HG03280 (cell line): ENCODE results near the gene CDC42SE2.
A peak's percentile ranks its signal among the peaks of the same experiment; 100 is the strongest.
"Not testable (repeated sequence)": the region's sequence is repeated elsewhere in the genome, so short reads cannot be mapped to it uniquely, and the experiment has no call there.

Experiments
- ATAC-seq: cut with Tn5 transposase; IDR thresholded peaks from one replicate; pipeline ENCODE4 v1.9.1; 2021; ENCODE audit warnings: mild to moderate bottlenecking, moderate library complexity; ENCODE audit not compliant: unreplicated experiment

The CDC42SE2 gene

DNA sequence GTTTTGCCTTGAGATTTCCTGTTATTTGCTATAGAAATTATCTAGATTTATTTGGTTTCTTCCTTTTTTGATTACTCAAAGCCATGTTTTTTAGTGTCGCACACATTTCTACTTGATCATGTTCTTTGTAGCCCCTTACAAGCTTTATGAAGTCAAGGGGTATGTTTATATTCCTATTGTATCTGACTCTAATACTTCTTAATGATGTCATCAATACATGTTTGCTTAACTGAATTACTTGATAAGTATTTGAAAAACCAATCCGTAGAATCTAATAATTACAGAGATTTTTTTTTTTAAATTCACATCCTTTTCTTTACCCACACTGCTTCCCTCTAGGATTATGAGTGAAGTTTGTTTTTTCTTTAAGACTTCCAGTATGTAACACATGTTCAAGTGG, 53.0 kb downstream of the CDC42SE2 start:
- ATAC-seq, result no peak

DNA sequence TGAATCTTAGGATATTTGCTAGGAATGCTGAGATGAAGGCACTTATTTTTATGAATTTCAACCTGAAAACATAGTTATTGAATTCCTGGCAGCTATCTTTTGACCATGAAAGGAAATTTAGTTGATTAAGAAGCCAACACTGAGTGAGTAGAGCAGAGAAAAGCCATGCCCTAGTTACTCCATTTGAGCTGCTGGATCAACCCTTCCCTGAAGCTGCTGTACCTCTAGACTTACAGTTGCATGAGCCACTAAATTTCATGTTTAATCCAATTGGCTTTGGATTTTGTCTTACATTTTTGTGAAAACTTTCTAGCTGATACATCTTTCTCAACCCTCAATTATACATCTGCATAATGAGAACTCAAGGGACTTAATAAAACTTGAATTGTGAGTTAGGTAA, 54.6 kb downstream of the CDC42SE2 start:
- ATAC-seq, result no peak

DNA sequence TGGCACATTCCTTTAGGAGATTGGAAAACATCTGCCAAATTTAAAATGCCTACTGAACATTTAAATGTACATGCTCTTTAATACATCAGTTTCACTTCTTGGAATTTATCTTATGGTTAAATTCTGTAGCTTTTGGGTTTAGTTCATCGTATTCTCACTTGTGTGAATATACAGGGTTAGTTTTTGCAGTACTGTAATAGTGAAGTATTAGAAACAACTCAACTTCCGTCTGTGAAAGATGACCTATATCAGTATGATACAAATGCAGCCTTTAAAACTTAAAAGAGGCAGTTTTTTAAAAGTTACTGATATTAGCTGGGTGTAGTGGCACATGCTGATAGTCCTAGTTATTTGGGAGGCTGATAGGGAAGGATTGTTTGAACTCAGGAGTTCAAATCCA, 57.2 kb downstream of the CDC42SE2 start:
- ATAC-seq, result no peak

DNA sequence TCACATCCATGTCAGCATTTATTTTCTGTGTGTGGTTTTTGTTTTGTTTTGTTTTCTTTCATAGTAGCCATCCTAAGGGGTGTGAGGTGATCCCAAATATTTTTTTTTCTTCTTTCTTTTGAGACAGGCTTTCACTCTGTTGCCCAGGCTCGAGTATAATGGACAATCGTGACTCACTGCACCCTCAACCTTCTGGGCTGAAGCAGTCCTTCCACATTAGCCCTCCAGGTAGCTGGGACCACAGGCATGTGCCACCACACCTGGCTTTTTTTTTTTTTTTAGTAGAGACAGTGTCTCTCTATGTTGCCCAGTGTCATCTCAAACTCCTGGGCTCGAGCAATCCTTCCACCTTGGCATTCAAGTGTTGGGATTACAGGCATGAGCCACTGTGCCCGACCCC, 59.1 kb downstream of the CDC42SE2 start:
- ATAC-seq, result no peak

DNA sequence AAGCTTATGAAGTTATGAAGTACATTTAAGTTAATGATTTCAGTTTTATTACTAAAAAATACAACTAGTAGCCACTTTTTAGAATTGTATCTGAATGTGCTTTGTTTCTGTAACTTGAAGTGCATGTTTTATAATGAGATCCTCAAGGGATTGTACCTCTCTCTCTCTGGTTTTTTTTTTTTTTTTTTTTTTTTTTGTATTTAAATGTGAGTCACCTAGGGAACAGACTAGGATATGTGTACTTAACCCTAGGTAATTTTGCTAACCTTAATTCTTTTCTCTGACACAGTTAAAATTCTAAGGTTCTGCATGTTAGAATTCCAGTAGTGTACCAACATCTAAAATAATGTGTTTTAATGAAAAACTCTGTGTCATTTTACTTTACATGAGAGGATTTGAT, 59.5 kb downstream of the CDC42SE2 start:
- ATAC-seq, result no peak

DNA sequence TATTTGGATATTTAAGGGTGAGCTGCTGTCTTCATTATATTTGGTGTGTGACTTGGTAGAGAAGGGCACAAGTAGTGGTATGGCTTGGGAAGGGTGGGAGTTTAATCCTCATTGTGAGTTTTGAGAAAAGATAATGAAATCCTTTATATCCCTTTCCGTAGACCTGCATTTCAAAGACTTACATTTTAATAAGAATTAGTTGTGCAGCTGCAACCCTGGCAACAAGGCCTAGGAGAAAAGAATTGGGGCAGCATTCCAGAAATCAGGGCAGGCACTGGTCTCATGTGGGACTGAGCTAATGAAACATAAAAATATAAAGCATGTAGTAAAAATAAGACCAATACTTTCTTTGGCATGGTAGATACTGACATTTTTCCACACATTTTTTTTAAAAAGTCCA, 60.5 kb downstream of the CDC42SE2 start:
- ATAC-seq, result no peak

DNA sequence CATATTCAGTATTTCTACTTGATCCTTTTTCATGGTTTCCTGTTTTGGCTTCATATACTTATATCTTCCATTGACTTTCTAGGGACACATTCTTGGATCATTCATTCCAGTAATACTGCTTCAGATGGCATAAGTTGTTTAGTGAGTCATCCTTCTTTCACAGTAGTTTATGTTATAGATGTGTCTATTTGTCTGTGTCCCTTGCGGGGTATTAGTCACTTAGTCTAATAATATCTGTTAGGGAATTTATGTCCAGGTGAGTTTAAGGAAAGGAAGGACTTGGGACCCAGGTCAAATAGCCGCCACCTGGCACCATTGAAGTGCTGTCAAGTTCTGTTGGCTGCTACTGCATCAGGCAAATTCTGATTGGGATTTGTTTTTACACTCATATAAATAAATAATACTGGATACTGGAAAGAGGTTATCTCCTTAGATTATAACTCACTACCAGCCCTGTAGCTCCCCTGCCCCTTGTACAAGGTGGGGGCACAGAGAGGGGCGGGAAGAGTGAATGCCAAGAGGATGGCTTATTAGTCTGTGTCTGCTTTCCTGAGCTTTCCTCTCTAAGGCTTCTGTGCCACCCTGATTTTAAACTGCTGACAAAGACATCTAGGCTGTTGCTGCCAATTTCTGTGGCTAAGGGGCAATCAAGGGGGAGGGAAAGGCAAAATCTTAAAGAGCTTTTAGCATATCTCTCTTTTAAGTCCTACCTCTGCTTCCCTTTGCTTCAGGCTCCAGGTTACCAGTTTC, 64.9 kb downstream of the CDC42SE2 start:
- ATAC-seq, result no peak

DNA sequence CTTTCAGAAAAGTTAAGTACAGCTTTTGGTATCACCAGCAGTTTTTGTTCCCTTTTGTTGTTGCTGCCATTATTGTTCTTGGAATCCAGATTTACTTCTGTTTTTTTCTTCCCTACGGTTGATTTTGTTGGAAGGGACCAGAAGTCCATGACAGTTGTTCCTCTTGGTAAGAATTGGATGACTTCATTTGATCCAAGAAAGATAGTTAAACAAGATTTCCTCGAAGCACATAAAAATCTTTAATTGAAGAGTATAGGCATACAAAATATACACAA, 65.4 kb downstream of the CDC42SE2 start:
- ATAC-seq, result no peak

DNA sequence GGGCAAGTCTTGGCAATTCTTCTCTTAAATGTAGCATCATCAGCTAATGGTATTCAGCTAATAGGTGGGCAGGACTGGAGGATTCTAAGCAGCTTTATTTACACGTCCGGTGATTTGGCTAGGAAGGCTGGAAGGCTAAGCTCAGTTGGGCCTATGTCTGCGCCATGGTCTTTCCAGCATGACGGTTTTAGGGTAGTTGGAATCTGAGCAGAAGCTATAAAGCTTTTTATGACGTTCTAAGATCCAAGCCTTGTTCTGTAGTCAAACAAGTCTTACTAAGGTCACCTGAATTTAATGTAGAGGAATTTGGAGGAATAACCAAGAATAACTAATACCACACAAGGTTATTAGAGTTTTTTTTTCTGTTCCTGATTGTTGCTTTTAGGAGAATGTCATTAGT, 66.2 kb downstream of the CDC42SE2 start:
- no peak for ATAC-seq

DNA sequence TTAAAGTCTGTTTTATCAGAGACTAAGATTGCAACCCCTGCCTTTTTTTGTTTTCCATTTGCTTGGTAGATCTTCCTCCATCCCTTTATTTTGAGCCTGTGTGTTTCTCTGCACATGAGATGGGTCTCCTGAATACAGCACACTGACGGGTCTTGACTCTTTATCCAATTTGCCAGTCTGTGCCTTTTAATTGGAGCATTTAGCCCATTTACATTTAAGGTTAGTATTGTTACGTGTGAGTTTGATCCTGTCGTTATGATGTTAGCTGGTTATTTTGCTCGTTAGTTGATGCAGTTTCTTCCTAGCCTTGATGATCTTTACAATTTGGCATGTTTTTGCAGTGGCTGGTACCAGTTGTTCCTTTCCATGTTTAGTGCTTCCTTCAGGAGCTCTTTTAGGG, 71.9 kb downstream of the CDC42SE2 start:
- ATAC-seq, result not testable (repeated sequence)

DNA sequence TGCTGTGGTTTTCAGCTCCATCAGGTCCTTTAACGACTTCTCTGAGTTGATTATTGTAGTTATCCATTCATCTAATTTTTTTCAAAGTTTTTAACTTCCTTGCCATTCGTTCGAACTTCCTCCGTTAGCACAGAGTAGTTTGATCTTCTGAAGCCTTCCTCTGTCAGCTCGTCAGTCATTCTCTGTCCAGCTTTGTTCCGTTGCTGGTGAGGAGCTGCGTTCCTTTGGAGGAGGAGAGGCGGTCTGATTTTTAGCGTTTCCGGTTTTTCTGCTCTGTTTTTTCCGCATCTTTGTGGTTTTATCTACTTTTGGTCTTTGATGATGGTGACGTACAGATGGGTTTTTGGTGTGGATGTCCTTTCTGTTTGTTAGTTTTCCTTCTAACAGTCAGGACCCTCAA, 72.9 kb downstream of the CDC42SE2 start:
- not testable (repeated sequence) for ATAC-seq

DNA sequence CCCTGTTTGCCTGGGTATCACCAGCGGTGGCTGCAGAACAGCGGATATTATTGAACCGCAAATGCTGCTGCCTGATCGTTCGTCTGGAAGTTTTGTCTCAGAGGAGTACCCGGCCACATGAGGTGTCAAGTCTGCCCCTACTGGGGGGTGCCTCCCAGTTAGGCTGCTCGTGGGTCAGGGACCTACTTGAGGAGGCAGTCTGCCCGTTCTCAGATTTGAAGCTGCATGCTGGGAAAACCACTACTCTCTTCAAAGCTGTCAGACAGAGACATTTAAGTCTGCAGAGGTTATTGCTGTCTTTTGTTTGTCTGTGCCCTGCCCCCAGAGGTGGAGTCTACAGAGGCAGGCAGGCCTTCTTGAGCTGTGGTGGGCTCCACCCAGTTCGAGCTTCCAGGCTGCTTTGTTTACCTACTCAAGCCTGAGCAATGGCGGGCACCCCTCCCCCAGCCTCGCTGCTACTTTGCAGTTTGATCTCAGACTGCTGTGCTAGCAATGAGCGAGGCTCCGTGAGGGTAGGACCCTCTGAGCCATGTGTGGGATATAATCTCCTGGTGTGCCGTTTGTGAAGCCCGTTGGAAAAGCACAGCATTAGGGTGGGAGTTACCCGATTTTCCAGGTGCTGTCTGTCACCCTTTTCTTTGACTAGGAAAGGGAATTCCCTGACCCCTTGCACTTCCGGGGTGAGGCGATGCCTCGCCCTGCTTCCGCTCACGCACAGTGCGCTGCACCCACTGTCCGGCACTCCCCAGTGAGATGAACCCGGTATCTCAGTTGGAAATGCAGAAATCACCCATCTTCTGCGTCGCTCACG, 73.6 kb downstream of the CDC42SE2 start:
- not testable (repeated sequence) for ATAC-seq

DNA sequence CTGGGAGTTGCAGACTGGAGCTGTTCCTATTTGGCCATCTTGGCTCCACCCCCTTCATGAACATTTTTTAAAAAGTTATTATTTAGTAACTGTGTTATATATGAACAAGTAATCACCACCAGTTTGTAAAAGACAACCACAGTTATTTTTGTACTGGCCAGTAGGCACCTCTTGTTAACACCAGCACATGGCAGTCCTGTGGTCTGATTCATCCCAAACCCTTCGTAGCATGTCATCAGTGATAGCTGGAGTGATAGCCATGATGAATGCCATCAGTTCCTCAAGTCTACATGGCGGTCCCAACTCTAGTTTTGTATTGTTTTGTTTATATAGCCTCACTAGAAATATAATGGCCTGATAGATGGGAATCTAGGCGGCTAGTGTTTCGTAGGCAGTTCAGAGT, 74.2 kb downstream of the CDC42SE2 start:
- ATAC-seq, result no peak

DNA sequence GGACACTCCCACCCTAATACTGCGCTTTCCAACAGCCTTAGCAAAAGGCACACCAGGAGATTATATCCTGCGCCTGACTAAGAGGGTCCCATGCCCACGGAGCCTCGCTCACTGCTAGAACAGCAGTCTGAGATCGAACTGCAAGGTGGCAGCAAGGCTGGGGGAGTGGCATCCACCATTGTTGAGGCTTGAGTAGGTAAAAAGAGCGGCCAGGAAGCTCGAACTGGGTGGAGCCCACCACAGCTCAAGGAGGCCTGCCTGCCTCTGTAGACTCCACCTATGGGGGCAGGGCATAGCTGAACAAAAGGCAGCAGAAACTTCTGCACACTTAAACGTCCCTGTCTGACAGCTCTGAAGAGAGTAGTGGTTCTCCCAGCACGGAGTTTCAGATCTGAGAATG, 80.4 kb downstream of the CDC42SE2 start:
- not testable (repeated sequence) for ATAC-seq

DNA sequence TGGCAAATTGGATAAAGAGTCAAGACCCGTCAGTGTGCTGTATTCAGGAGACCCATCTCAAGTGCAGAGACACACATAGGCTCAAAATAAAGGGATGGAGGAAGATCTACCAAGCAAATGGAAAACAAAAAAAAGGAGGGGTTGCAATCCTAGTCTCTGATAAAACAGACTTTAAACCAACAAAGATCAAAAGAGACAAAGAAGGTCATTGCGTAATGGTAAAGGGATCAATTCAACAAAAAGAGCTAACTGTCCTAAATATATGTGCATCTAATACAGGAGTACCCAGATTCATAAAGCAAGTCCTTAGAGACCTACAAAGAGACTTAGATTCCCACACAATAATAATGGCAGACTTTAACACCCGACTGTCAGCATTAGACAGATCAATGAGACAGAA, 82.4 kb downstream of the CDC42SE2 start:
- ATAC-seq, result not testable (repeated sequence)

DNA sequence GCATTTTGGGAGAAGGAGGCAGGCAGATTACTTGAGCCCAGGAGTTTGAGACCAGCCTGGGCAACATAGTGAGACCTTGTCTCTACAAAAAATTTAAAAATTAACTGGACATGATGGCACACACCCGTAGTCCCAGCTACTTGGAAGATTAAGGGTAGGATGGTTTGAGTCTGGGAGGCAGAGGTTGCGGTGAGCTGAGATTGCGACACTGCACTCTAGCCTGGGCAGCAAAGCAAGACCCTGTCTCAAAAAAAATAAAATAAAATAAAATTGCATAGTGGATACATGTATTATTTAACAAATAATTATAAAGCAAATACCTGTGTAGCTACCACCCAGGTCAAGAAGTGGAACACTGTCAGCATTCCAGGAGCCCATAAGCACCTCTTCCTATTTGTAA, 90.1 kb downstream of the CDC42SE2 start:
- no peak for ATAC-seq

DNA sequence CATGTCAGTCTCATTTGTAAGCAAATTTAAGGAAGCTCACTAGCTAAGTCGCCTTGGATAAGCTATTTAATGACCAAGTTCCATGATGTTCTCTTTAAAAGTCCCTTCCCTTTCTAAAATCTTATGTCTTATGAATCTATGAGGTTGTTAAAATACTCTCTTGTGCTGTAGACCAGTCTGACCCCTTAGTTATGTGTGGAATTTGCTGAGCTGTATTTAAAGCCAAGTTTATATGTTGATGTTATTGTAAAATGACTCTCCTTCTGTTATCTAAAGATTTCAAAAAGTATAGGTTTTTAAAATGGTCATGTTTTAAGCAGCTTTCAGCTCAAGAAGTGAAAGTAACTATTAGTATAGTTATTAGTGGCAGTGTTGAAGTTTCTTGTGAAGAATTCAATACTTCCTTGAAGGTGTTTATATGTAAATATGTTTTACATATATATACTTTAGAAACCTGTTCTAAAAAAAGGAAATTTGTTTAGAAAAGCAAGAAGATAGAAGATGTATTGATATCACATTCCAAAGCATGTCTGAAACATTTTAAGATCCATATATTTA, 92.2 kb downstream of the CDC42SE2 start:
- no peak for ATAC-seq

DNA sequence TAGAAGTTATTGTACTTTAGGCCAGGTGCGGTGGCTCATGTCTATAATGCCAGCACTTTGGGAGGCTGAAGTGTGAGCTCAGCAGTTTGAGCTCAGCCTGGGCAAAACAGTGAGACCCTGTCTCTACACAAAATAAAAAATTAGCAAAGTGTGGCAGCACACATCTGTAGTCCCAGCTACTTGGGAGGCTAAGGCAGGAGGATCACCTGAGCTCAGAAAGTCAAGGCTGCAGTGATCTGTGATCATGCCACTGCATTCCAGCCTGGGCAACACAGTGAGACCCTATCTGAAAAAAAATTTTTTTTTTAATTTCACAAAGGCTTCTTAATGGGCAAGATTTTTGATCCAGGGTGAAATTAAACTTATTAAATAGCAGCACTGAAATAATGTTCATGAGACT, 92.8 kb downstream of the CDC42SE2 start:
- ATAC-seq, result no peak

DNA sequence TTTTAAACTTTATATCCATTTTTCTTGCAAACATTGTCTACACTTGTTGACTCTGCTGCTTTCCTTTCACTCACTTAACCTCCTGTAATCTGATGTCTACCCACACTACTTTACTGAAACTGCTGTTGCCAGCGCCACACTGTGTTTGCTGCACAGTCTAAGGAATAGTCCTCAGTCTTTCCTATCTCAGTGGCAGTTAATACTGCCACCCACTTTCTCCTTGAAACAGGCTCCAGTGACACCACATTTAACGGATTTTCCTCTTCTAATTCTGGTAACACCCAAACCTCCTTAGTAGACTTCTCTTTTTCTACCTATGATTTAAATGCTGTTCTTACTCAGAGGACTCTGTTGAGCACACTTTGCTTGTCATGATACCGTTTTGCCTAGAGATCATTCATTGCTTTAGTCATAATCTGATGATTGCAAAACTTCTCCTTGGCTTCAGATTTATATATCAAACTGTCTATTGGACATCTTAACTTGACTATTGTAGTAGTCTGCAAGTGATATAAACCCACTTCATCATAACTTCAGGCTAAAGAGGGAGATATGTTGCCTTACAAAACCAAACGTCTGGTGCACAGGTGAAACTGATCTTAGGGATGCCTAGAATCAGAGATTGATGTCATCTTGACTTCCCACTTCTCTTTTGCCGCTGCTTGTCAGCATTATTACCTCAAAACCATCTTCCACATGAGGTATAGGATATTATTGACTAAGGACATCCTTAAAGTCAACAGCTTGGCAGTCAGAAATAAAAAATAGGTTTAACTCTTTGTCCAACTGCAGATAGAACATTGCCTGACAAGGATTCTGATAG, 94.1 kb downstream of the CDC42SE2 start:
- ATAC-seq, result peak; percentile 57

DNA sequence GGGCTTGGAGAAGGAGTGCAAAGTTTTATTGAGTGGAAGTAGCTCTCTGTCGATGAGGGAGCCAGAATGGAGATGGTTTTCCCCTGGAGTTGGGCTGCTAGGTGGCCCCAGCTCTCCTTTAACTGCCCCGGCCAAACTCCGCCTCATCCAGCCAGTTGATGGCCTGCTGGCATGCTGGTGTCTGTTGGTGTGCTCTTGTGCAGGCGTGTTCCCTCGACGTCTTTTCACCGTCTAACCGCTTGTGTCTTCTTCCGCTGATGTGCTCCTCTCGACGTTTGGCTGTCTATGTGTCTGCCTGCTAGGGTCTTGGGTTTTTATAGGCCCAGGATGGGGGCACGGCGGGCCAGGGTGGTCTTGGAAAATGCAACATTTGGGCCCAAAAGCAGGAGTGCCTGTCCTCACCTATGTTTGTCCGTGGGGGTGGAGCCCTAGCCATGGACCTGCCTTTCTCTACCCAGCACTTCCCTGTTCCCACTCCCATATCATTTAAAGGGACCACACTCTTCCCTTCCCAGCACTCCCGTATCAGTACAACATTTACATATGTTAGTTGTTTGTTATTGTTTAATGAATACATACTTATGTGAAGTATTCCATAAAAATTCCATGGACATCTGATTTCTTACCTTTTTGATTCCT, 97.9 kb downstream of the CDC42SE2 start:
- ATAC-seq, result no peak
